Measurements from ENCODE around the gene TRO. TPM values are rescaled to one million over a fixed set of nuclear protein-coding genes. Genes with fewer than 3 reads are reported as not detected.

The TRO gene, protein sequence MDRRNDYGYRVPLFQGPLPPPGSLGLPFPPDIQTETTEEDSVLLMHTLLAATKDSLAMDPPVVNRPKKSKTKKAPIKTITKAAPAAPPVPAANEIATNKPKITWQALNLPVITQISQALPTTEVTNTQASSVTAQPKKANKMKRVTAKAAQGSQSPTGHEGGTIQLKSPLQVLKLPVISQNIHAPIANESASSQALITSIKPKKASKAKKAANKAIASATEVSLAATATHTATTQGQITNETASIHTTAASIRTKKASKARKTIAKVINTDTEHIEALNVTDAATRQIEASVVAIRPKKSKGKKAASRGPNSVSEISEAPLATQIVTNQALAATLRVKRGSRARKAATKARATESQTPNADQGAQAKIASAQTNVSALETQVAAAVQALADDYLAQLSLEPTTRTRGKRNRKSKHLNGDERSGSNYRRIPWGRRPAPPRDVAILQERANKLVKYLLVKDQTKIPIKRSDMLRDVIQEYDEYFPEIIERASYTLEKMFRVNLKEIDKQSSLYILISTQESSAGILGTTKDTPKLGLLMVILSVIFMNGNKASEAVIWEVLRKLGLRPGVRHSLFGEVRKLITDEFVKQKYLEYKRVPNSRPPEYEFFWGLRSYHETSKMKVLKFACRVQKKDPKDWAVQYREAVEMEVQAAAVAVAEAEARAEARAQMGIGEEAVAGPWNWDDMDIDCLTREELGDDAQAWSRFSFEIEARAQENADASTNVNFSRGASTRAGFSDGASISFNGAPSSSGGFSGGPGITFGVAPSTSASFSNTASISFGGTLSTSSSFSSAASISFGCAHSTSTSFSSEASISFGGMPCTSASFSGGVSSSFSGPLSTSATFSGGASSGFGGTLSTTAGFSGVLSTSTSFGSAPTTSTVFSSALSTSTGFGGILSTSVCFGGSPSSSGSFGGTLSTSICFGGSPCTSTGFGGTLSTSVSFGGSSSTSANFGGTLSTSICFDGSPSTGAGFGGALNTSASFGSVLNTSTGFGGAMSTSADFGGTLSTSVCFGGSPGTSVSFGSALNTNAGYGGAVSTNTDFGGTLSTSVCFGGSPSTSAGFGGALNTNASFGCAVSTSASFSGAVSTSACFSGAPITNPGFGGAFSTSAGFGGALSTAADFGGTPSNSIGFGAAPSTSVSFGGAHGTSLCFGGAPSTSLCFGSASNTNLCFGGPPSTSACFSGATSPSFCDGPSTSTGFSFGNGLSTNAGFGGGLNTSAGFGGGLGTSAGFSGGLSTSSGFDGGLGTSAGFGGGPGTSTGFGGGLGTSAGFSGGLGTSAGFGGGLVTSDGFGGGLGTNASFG (N-terminal part only)
- 0.36 and 0.54 TPM in 2 replicates for total RNA-seq (2014; rRNA removed; shearing (Covaris generic))
- 0.30 TPM in 1 of 2 replicates, not detected in the other for total RNA-seq (2022)
- percentile 7 among the genes with signal in this experiment for Bru-seq, nascent RNA
- BruChase-seq, experiment 1, labeled RNA remaining after a 6-hour chase: percentile 9 among the genes with signal in this experiment
- not detected for BruChase-seq, experiment 2, labeled RNA remaining after a 2-hour chase
- long read RNA-seq: 0 reads

- Histone ChIP-seq H3K79me2 (ENCODE audit: insufficient read depth, low read depth, low read length) (no peaks in the 10 kb centered on the region), H3K9me2 (ENCODE audit: insufficient read depth, low read length) (no peaks in the 10 kb centered on the region), H3K4me3 (ENCODE audit: low read depth, low read length, poor library complexity, severe bottlenecking) (peak within 1 kb of the TSS; percentile 31), H2AFZ (ENCODE audit: low read length) (peak within 1 kb of the TSS; percentile 64; the same call in 1 of the 2 replicates), H3K36me3 (ENCODE audit: insufficient read depth, low read length) (no peaks in the 10 kb centered on the region), H4K20me1 (ENCODE audit: insufficient read depth, low read length) (no peaks in the 10 kb centered on the region), H3K4me1 (ENCODE audit: insufficient read depth, low read length, poor library complexity, severe bottlenecking) (no peaks in the 10 kb centered on the region), H3K9me3 (ENCODE audit: low read length) (no peaks in the 10 kb centered on the region), H3K27ac (ENCODE audit: low read depth, low read length, poor library complexity, severe bottlenecking) (no peak within 1 kb of the TSS), H3K4me2 (ENCODE audit: low read length) (peak within 1 kb of the TSS; percentile 55)
- POLR2A ChIA-PET: no interaction called here
- TF ChIP-seq, protein P1, sequence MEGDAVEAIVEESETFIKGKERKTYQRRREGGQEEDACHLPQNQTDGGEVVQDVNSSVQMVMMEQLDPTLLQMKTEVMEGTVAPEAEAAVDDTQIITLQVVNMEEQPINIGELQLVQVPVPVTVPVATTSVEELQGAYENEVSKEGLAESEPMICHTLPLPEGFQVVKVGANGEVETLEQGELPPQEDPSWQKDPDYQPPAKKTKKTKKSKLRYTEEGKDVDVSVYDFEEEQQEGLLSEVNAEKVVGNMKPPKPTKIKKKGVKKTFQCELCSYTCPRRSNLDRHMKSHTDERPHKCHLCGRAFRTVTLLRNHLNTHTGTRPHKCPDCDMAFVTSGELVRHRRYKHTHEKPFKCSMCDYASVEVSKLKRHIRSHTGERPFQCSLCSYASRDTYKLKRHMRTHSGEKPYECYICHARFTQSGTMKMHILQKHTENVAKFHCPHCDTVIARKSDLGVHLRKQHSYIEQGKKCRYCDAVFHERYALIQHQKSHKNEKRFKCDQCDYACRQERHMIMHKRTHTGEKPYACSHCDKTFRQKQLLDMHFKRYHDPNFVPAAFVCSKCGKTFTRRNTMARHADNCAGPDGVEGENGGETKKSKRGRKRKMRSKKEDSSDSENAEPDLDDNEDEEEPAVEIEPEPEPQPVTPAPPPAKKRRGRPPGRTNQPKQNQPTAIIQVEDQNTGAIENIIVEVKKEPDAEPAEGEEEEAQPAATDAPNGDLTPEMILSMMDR (conservative IDR thresholded peaks at IDR 0.05; ENCODE audit: low read length): no peak
- no peak for TF ChIP-seq EZH2phosphoT487 (IDR thresholded peaks at IDR 0.05; ENCODE audit: borderline replicate concordance, low read depth, low read length)
- no peak for DNase-seq (ENCODE audit: low spot score)
- CTCF ChIA-PET (ENCODE audit: unreplicated experiment): no interaction called here
- BruUV-seq (replicated peaks): no TSS peak
- intact Hi-C loops (cut with micrococcal nuclease; ENCODE audit: unreplicated experiment): no loop called here
Observed at GRCh38 chrX:54920610-54921426, at the start of gene TRO. TRO (plus strand) TSS chrX:54920824; CDS start chrX:54922247, 1,423 bp downstream.

- Histone ChIP-seq H4K20me1 (ENCODE audit: insufficient read depth, low read length) (no peaks in the 10 kb centered on the region), H2AFZ (ENCODE audit: low read length) (no peak overlapping the region), H3K36me3 (ENCODE audit: insufficient read depth, low read length) (no peaks in the 10 kb centered on the region), H3K79me2 (ENCODE audit: insufficient read depth, low read depth, low read length) (no peaks in the 10 kb centered on the region), H3K9me2 (ENCODE audit: insufficient read depth, low read length) (no peaks in the 10 kb centered on the region), H3K4me2 (ENCODE audit: low read length) (no peak overlapping the region), H3K9me3 (ENCODE audit: low read length) (no peaks in the 10 kb centered on the region), H3K4me1 (ENCODE audit: insufficient read depth, low read length, poor library complexity, severe bottlenecking) (no peaks in the 10 kb centered on the region), H3K27ac (ENCODE audit: low read depth, low read length, poor library complexity, severe bottlenecking) (no peak overlapping the region), H3K4me3 (ENCODE audit: low read depth, low read length, poor library complexity, severe bottlenecking) (no peak overlapping the region)
- no peak for DNase-seq (ENCODE audit: low spot score)
- POLR2A ChIA-PET: no interaction called here
- BruUV-seq (replicated peaks): no TSS peak
- CTCF ChIA-PET (ENCODE audit: unreplicated experiment): no interaction called here
- TF ChIP-seq, protein P1 (conservative IDR thresholded peaks at IDR 0.05; ENCODE audit: low read length): no peak
- no peak for TF ChIP-seq EZH2phosphoT487 (IDR thresholded peaks at IDR 0.05; ENCODE audit: borderline replicate concordance, low read depth, low read length)
- intact Hi-C loops (cut with micrococcal nuclease; ENCODE audit: unreplicated experiment): no loop called here
Observed at GRCh38 chrX:54885740-54886139, 34.9 kb upstream of the TRO start.
